Stimulated activated effector memory CD8-positive, alpha-beta T cell treated with anti-CD3 and anti-CD28 coated beads, Interleukin-12 subunit alpha, Interleukin-12 subunit beta, amount 100 ng/mL, for 72 hours (primary cell): ENCODE data around the gene FAM151A.
A peak's percentile ranks its signal among the peaks of the same experiment; 100 is the strongest.
"Not testable (repeated sequence)": the region's sequence is repeated elsewhere in the genome, so short reads cannot be mapped to it uniquely, and the experiment has no call there.

ENCODE experiments used
- ATAC-seq: fragments of 150-1000 bp; cut with Tn5 transposase; 2 replicates; pipeline ENCODE4 v1.10.0; 2021
- DNase-seq, 2 donors: peaks; one replicate each; pipeline ENCODE4 v3.0.0; 2021 to 2022; ENCODE audit warnings: low spot score in 2 of 2
- H3K27ac Mint-ChIP-seq: one replicate; pipeline ENCODE4 v1.8.0; 2022; ENCODE audit warnings: mild to moderate bottlenecking, mixed read lengths
- H3K36me3 Mint-ChIP-seq: one replicate; pipeline ENCODE4 v1.8.0; 2022; ENCODE audit warnings: mild to moderate bottlenecking, mixed read lengths
- H3K4me1 Mint-ChIP-seq: one replicate; pipeline ENCODE4 v1.8.0; 2022; ENCODE audit warnings: mixed read lengths
- H3K4me3 Mint-ChIP-seq: one replicate; pipeline ENCODE4 v1.8.0; 2022; ENCODE audit warnings: mild to moderate bottlenecking, mixed read lengths
- H3K9me3 Mint-ChIP-seq: one replicate; pipeline ENCODE4 v1.8.0; 2022; ENCODE audit warnings: mixed read lengths

The FAM151A gene

GRCh38 chr1:54645806-54646676 is 22.7 kb upstream of the FAM151A start:
- Mint-ChIP-seq H3K27ac (no peak overlapping the region), H3K36me3 (no peaks in the 10 kb centered on the region), H3K4me3 (no peak overlapping the region), H3K9me3 (peaks cover 7% of the 10 kb centered on the region), H3K4me1 (no peaks in the 10 kb centered on the region)
- no peak for DNase-seq
- no peak for ATAC-seq

GRCh38 chr1:54643736-54644135 is 20.4 kb upstream of the FAM151A start:
- no peaks in the 10 kb centered on the region for H3K36me3 Mint-ChIP-seq
- H3K4me3 Mint-ChIP-seq, result no peak overlapping the region
- DNase-seq, result no peak
- H3K9me3 Mint-ChIP-seq, result peaks cover 7% of the 10 kb centered on the region
- H3K4me1 Mint-ChIP-seq, result no peaks in the 10 kb centered on the region
- no peak for ATAC-seq
- no peak overlapping the region for H3K27ac Mint-ChIP-seq

- H3K27ac Mint-ChIP-seq, result no peak within 1 kb of the TSS
- peaks cover 7% of the 10 kb centered on the region for H3K9me3 Mint-ChIP-seq
- no peaks in the 10 kb centered on the region for H3K4me1 Mint-ChIP-seq
- ATAC-seq (no peak), DNase-seq (no peak)
- H3K4me3 Mint-ChIP-seq, result no peak within 1 kb of the TSS
- H3K36me3 Mint-ChIP-seq, result no peaks in the 10 kb centered on the region
Measured at GRCh38 chr1:54640863-54641836, 17.8 kb upstream of the FAM151A start, which contains the start of gene MROH7. MROH7 (plus strand) TSS chr1:54641786; CDS start chr1:54652927, 11,141 bp downstream.

- no peaks in the 10 kb centered on the region for H3K4me1 Mint-ChIP-seq
- peaks cover 7% of the 10 kb centered on the region for H3K9me3 Mint-ChIP-seq
- no peaks in the 10 kb centered on the region for H3K36me3 Mint-ChIP-seq
- ATAC-seq (no peak), DNase-seq (no peak)
- H3K4me3 Mint-ChIP-seq, result no peak overlapping the region
- no peak overlapping the region for H3K27ac Mint-ChIP-seq
Measured at GRCh38 chr1:54640361-54640760, 17.0 kb upstream of the FAM151A start.

- ATAC-seq, H3K27ac Mint-ChIP-seq, H3K36me3 Mint-ChIP-seq, H3K4me1 Mint-ChIP-seq, DNase-seq, H3K9me3 Mint-ChIP-seq, H3K4me3 Mint-ChIP-seq: not testable (repeated sequence)
Measured at GRCh38 chr1:54636461-54637446, 13.4 kb upstream of the FAM151A start.

- not testable (repeated sequence) for ATAC-seq, H3K4me3 Mint-ChIP-seq, H3K36me3 Mint-ChIP-seq, H3K9me3 Mint-ChIP-seq, DNase-seq, H3K27ac Mint-ChIP-seq, H3K4me1 Mint-ChIP-seq
Measured at GRCh38 chr1:54635804-54636203, 12.5 kb upstream of the FAM151A start.

GRCh38 chr1:54627196-54627595 is 3.9 kb upstream of the FAM151A start:
- Mint-ChIP-seq H3K4me1 (no peaks in the 10 kb centered on the region), H3K27ac (no peak overlapping the region), H3K4me3 (no peak overlapping the region), H3K9me3 (no peaks in the 10 kb centered on the region), H3K36me3 (no peaks in the 10 kb centered on the region)
- ATAC-seq (no peak), DNase-seq (no peak)

- no peaks in the 10 kb centered on the region for H3K36me3 Mint-ChIP-seq
- H3K4me1 Mint-ChIP-seq, result no peaks in the 10 kb centered on the region
- no peak overlapping the region for H3K4me3 Mint-ChIP-seq
- no peak for DNase-seq
- no peaks in the 10 kb centered on the region for H3K9me3 Mint-ChIP-seq
- peak; percentile 33 for ATAC-seq
- H3K27ac Mint-ChIP-seq, result no peak overlapping the region
Measured at GRCh38 chr1:54624466-54625464, 1.4 kb upstream of the FAM151A start.

- no peak overlapping the region for H3K27ac Mint-ChIP-seq
- ATAC-seq, result no peak
- DNase-seq, result no peak
- H3K4me3 Mint-ChIP-seq, result no peak overlapping the region
- peaks cover 4% of the 10 kb centered on the region for H3K36me3 Mint-ChIP-seq
- H3K4me1 Mint-ChIP-seq, result no peaks in the 10 kb centered on the region
- no peaks in the 10 kb centered on the region for H3K9me3 Mint-ChIP-seq
Measured at GRCh38 chr1:54619749-54620148, 3.6 kb downstream of the FAM151A start.

GRCh38 chr1:54615531-54616279 is 7.6 kb downstream of the FAM151A start:
- H3K27ac Mint-ChIP-seq, result no peak overlapping the region
- H3K4me3 Mint-ChIP-seq, result no peak overlapping the region

GRCh38 chr1:54614563-54614962 is 8.8 kb downstream of the FAM151A start:
- no peaks in the 10 kb centered on the region for H3K9me3 Mint-ChIP-seq
- H3K27ac Mint-ChIP-seq, result no peak overlapping the region
- peak; percentile 6 for ATAC-seq

More at GRCh38 chr1:54615531-54616279, 7.6 kb downstream of the FAM151A start:
- ATAC-seq, result no peak
- Mint-ChIP-seq H3K36me3 (peaks cover 4% of the 10 kb centered on the region), H3K4me1 (no peaks in the 10 kb centered on the region), H3K9me3 (no peaks in the 10 kb centered on the region)
- DNase-seq, result no peak

GRCh38 chr1:54614024-54614423 is 9.3 kb downstream of the FAM151A start:
- no peak for DNase-seq
- peaks cover 4% of the 10 kb centered on the region for H3K36me3 Mint-ChIP-seq
- no peak overlapping the region for H3K4me3 Mint-ChIP-seq
- no peak for ATAC-seq
- no peaks in the 10 kb centered on the region for H3K9me3 Mint-ChIP-seq
- H3K4me1 Mint-ChIP-seq, result no peaks in the 10 kb centered on the region
- H3K27ac Mint-ChIP-seq, result no peak overlapping the region

More at GRCh38 chr1:54614563-54614962, 8.8 kb downstream of the FAM151A start:
- H3K4me1 Mint-ChIP-seq, result no peaks in the 10 kb centered on the region
- peaks cover 4% of the 10 kb centered on the region for H3K36me3 Mint-ChIP-seq
- H3K4me3 Mint-ChIP-seq, result no peak overlapping the region
- no peak for DNase-seq

GRCh38 chr1:54611621-54612020 is 11.7 kb downstream of the FAM151A start:
- DNase-seq (no peak), ATAC-seq (no peak)
- H3K4me3 Mint-ChIP-seq, result no peak overlapping the region
- H3K4me1 Mint-ChIP-seq, result no peaks in the 10 kb centered on the region
- no peaks in the 10 kb centered on the region for H3K9me3 Mint-ChIP-seq
- H3K27ac Mint-ChIP-seq, result no peak overlapping the region
- no peaks in the 10 kb centered on the region for H3K36me3 Mint-ChIP-seq
